Neural progenitor cell (in vitro differentiated cells): ENCODE data around the gene ZC4H2.

Source experiments
- CTCF ChIP-seq: fragments of 200-600 bp; sonication (generic); IDR thresholded peaks from 2 replicates; pipeline ENCODE4 v1.5.1; 2017; ENCODE audit warnings: antibody characterized with exemption, mild to moderate bottlenecking
- EZH2 ChIP-seq: fragments of 200-600 bp; sonication (generic); IDR thresholded peaks from 2 replicates; pipeline ENCODE4 v1.6.1; 2017; ENCODE audit warnings: antibody characterized with exemption, mild to moderate bottlenecking, moderate library complexity
- EZH2phosphoT487 ChIP-seq: fragments of 200-600 bp; sonication (generic); IDR thresholded peaks from 2 replicates; pipeline ENCODE4 v1.6.1; 2017; ENCODE audit warnings: antibody characterized with exemption

GRCh38 chrX:64925480-64925879 is 50.8 kb downstream of the ZC4H2 start:
- no peak for TF ChIP-seq CTCF
- no peak for TF ChIP-seq EZH2
- TF ChIP-seq EZH2phosphoT487 = no peak
